Measurements from ENCODE around the gene PAQR9. TPM values are rescaled to one million over a fixed set of nuclear protein-coding genes. Genes with fewer than 3 reads are reported as not detected.

The PAQR9 gene
- total and polyA plus RNA-seq, 2 of the 13 experiments (the other 11 are each of a cell fraction or from before 2014, with no cell fraction given): 3.7 to 10.3 TPM

- intact Hi-C loops (cut with micrococcal nuclease; ENCODE audit: unreplicated experiment) (no loop called here), in situ Hi-C loops (cut with HindIII; ENCODE audit: extremely low pct_ligation_motif_present, low pct_unique_long_range_greater_than_20kb) (loop anchor here (5.0 kb wide), 2 partner anchors 163 to 408 kb away; no protein-coding TSS in a partner anchor)
- Histone ChIP-seq H3K27me3 (ENCODE audit: control insufficient read depth in 1 of 2, insufficient read depth in 2 of 2, low read length in 2 of 2) (peaks cover 0 to 1% of the 10 kb centered on the region in 2 experiments; a peak in 1 of 5 replicates), H3K79me2 (ENCODE audit: insufficient read depth, low read length) (no peaks in the 10 kb centered on the region), H3K4me1 (ENCODE audit: insufficient read depth, low read length) (peaks cover 34% of the 10 kb centered on the region), H3K36me3 (replicated peaks in 1 of 2; ENCODE audit: control insufficient read depth in 1 of 2, insufficient read depth in 2 of 2, low read length in 2 of 2) (no peaks in the 10 kb centered on the region), H3K4me3 (replicated peaks in 1 of 3; ENCODE audit: insufficient read depth in 1 of 3, low read depth in 2 of 3, low read length in 3 of 3) (no peak overlapping the region), H3K27ac (ENCODE audit: extremely low read length, insufficient read depth, low read length) (no peak overlapping the region), H3K4me2 (ENCODE audit: low read depth, low read length) (no peak overlapping the region), H2AFZ (ENCODE audit: low read length) (no peak overlapping the region), H4K20me1 (ENCODE audit: insufficient read depth, low read length) (no peaks in the 10 kb centered on the region), H3K9ac (ENCODE audit: insufficient read depth, low read depth, low read length) (no peak overlapping the region), H3K9me3 (ENCODE audit: low read length) (no peaks in the 10 kb centered on the region)
- ATAC-seq (no peak), FAIRE-seq (no peak), DNase-seq (ENCODE audit: low spot score) (no peak)
- no TSS peak for BruUV-seq (replicated peaks)
- ChIA-PET POLR2A (interaction anchor here (1.4 kb wide), 1 partner anchor 10 kb away, joined by 5 read pairs; the partner anchor contains the start of gene U2SURP), CTCF (ENCODE audit: low intra/inter-chr PET ratio, low total read pairs) (no interaction called here)
- WGBS (ENCODE audit: low lambda C conversion rate): 57% methylated on average over 5 of the region's 5 CpGs
- no peak for TF ChIP-seq ZNF484 (CRISPR knock-in tag; IDR thresholded peaks at IDR 0.05; ENCODE audit: borderline replicate concordance, low read depth)
- TF ChIP-seq SP5 (CRISPR knock-in tag; IDR thresholded peaks at IDR 0.05; ENCODE audit: borderline replicate concordance, low read depth): no peak
- TF ChIP-seq, protein P1, sequence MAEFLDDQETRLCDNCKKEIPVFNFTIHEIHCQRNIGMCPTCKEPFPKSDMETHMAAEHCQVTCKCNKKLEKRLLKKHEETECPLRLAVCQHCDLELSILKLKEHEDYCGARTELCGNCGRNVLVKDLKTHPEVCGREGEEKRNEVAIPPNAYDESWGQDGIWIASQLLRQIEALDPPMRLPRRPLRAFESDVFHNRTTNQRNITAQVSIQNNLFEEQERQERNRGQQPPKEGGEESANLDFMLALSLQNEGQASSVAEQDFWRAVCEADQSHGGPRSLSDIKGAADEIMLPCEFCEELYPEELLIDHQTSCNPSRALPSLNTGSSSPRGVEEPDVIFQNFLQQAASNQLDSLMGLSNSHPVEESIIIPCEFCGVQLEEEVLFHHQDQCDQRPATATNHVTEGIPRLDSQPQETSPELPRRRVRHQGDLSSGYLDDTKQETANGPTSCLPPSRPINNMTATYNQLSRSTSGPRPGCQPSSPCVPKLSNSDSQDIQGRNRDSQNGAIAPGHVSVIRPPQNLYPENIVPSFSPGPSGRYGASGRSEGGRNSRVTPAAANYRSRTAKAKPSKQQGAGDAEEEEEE (CRISPR knock-in tag; IDR thresholded peaks at IDR 0.05; ENCODE audit: borderline replicate concordance): no peak
- TF ChIP-seq RBM22 (optimal IDR thresholded peaks at IDR 0.05; ENCODE audit: low read length): no peak
- TF ChIP-seq NR2C2 (CRISPR knock-in tag; IDR thresholded peaks at IDR 0.05; ENCODE audit: borderline replicate concordance): no peak
- TF ChIP-seq MLX (CRISPR knock-in tag; IDR thresholded peaks at IDR 0.05): no peak
- TF ChIP-seq AGO2 (optimal IDR thresholded peaks at IDR 0.05; ENCODE audit: low read depth, low read length): no peak
- no peak for TF ChIP-seq MZF1 (CRISPR knock-in tag; IDR thresholded peaks at IDR 0.05; ENCODE audit: borderline replicate concordance)
- TF ChIP-seq, protein P2, sequence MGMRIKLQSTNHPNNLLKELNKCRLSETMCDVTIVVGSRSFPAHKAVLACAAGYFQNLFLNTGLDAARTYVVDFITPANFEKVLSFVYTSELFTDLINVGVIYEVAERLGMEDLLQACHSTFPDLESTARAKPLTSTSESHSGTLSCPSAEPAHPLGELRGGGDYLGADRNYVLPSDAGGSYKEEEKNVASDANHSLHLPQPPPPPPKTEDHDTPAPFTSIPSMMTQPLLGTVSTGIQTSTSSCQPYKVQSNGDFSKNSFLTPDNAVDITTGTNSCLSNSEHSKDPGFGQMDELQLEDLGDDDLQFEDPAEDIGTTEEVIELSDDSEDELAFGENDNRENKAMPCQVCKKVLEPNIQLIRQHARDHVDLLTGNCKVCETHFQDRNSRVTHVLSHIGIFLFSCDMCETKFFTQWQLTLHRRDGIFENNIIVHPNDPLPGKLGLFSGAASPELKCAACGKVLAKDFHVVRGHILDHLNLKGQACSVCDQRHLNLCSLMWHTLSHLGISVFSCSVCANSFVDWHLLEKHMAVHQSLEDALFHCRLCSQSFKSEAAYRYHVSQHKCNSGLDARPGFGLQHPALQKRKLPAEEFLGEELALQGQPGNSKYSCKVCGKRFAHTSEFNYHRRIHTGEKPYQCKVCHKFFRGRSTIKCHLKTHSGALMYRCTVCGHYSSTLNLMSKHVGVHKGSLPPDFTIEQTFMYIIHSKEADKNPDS (CRISPR knock-in tag; IDR thresholded peaks at IDR 0.05): no peak
- TF ChIP-seq ZC3H4 (CRISPR knock-in tag; IDR thresholded peaks at IDR 0.05; ENCODE audit: borderline replicate concordance): no peak
- no peak for TF ChIP-seq ZNF7 (CRISPR knock-in tag; IDR thresholded peaks at IDR 0.05)
- TF ChIP-seq ZMYM3 (CRISPR knock-in tag; IDR thresholded peaks at IDR 0.05): no peak
- TF ChIP-seq MED13 (CRISPR knock-in tag; IDR thresholded peaks at IDR 0.05): no peak
- TF ChIP-seq SYNCRIP (IDR thresholded peaks at IDR 0.05; ENCODE audit: insufficient read depth, low read depth, low read length): no peak
- TF ChIP-seq SIN3A (IDR thresholded peaks at IDR 0.05; ENCODE audit: borderline replicate concordance, low read depth, low read length): no peak
- TF ChIP-seq FIP1L1 (IDR thresholded peaks at IDR 0.05; ENCODE audit: borderline replicate concordance, insufficient read depth, low read depth, low read length): no peak
Measured at GRCh38 chr3:142990721-142991120, 27.2 kb upstream of the PAQR9 start.
